GM19468 (cell line): ENCODE measurements around the gene CDH5.

Experiments used
- ATAC-seq: cut with Tn5 transposase; IDR thresholded peaks from one replicate; pipeline ENCODE4 v1.9.1; 2021; ENCODE audit warnings: mild to moderate bottlenecking, moderate library complexity, moderate number of reproducible peaks; ENCODE audit not compliant: unreplicated experiment; ENCODE audit errors: extremely low read depth

Gene CDH5

GRCh38 chr16:66353055-66353454 is 13.4 kb upstream of the CDH5 start:
- no peak for ATAC-seq

GRCh38 chr16:66354034-66354909 is 12.2 kb upstream of the CDH5 start:
- no peak for ATAC-seq

- no peak for ATAC-seq
These were observed 11.0 kb upstream of the CDH5 start for GRCh38 chr16:66355526-66355925.

GRCh38 chr16:66357523-66357928 is 9.0 kb upstream of the CDH5 start:
- ATAC-seq, result no peak

GRCh38 chr16:66358231-66358630 is 8.3 kb upstream of the CDH5 start:
- ATAC-seq, result no peak

GRCh38 chr16:66359012-66359411 is 7.5 kb upstream of the CDH5 start:
- ATAC-seq, result no peak

GRCh38 chr16:66359811-66360608 is 6.5 kb upstream of the CDH5 start:
- no peak for ATAC-seq

- ATAC-seq, result no peak
These were observed 5.7 kb upstream of the CDH5 start for GRCh38 chr16:66360624-66361324.

- no peak for ATAC-seq
These were observed 4.8 kb upstream of the CDH5 start for GRCh38 chr16:66361604-66362135.

GRCh38 chr16:66363211-66363777 is 3.2 kb upstream of the CDH5 start:
- no peak for ATAC-seq

GRCh38 chr16:66364117-66364958 is 2.2 kb upstream of the CDH5 start:
- ATAC-seq, result no peak

- no peak for ATAC-seq
These were observed 1.6 kb upstream of the CDH5 start for GRCh38 chr16:66364959-66365306.

- no peak for ATAC-seq
These were observed 840 bp upstream of the CDH5 start for GRCh38 chr16:66365651-66366050.

- no peak for ATAC-seq
These were observed 1.7 kb downstream of the CDH5 start for GRCh38 chr16:66367968-66368891.

GRCh38 chr16:66369055-66369592 is 2.6 kb downstream of the CDH5 start:
- ATAC-seq, result no peak

- ATAC-seq, result no peak
These were observed 4.5 kb downstream of the CDH5 start for GRCh38 chr16:66370786-66371684.
